NCI-H1930 (cell line): ENCODE measurements around the gene LPAR3.
"Not testable (repeated sequence)": the region's sequence is repeated elsewhere in the genome, so short reads cannot be mapped to it uniquely, and the experiment has no call there.

Experiments
- DNase-seq, 2 experiments: peaks; one replicate each; lab custom pipeline; 2025; lab: John Stamatoyannopoulos, UW

Gene LPAR3, protein sequence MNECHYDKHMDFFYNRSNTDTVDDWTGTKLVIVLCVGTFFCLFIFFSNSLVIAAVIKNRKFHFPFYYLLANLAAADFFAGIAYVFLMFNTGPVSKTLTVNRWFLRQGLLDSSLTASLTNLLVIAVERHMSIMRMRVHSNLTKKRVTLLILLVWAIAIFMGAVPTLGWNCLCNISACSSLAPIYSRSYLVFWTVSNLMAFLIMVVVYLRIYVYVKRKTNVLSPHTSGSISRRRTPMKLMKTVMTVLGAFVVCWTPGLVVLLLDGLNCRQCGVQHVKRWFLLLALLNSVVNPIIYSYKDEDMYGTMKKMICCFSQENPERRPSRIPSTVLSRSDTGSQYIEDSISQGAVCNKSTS

DNA sequence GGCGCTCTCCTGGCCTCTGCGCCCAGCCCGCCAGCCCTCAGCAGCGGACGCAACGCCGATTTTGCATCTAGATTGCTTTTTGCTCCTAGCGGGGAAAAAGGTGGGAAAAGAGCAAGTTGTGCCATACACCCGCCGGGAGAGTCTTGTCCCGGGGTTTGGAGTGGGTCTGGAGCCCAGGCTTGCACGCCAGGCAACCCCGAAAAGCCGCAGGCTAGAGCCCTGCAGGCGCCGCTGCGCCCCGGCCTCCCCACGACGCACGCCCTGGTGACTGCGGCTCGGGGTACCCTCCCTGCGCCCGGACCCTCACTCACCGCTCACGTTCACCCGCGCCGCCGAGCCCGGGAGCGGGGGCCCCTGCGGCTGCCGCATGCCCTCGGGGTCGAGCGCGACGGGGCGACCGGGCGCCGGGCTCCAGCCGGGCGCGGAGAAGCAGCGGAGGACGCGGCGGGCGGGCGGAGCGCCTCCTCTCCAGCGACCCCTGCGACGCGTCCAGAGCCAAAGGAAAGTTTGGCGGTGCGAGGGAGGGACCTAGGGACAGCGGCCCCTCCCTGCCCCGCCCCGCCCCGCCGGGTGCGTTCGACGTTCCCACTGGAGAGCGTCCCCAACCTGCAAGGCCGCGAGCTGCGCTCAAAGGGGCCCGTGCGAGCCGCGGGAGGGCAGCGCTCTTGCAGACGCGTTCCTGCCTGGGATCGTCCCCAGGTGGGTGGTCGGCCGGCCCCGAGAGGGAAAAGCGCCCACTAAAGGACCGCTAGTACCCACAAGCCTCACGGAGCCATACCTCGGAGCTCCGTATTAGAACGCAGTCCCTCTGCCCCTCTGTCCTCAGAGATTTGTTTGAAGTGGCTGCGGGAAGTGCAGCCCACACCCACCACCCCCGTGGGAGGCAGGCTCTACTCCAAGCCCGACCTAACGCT lies at the start of gene LPAR3:
Gene LPAR3 (minus strand): TSS at position 502 of the 914 bp plus-strand sequence. CDS start 27,086 bp downstream, outside the sequence.
- DNase-seq: peak in 1 of 2 experiments; percentile 14

DNA sequence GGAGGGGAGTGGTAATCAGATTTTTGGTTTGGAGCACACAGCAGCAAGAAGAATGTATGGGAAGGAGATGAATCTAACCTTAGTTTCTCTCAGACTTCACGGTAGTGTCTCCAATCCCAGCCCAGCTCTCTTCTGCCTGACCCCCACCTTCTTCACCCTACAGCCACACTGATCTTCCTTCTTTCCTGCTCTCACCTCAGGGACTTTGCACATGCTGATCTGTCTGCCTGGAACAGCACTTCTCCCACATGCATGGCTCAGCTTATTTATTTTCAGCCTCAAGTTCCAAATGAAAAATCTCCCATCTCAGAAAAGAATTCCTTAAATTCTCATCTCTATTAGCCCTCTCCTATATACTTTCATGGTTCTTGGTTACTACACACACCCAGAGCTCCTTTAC lies 48.8 kb upstream of the LPAR3 start:
- no peak for DNase-seq

DNA sequence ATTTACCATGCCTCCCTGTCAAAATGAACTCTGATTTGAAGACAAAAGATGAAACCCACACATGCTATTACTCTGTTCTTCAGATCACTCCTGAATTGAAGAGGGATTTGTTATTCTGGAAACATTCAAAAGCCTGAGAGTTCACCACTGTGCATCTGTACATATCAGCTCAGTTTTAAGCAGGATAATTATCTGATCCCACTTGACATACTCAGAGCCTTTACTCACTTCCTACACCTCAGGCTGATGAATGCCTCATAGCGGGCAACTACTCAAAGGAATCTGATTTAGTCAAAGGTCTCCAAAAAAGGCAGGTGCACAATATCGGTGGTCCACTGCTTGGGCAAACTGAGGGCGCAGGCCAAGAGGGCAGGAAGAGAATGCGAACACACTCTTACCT lies 47.5 kb upstream of the LPAR3 start:
- no peak for DNase-seq

DNA sequence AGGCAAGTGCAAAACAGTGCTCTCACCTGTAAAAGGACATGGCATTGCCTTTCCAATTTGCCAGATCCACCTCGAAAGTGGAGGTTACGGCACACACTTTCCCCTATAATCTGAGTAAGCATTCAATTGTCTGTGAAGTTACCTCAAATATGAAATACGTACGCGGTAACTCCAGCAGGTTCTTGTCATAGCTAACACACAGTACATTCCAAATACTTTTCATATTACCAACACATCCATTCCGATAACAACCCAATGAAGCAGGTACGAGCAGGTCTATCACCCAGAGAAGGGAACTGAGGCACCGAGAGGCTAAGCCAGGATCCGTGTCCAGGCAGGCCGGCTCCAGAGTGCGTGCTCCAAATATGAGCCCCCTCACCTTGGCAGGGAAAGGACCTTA lies 46.8 kb upstream of the LPAR3 start:
- DNase-seq: no peak

DNA sequence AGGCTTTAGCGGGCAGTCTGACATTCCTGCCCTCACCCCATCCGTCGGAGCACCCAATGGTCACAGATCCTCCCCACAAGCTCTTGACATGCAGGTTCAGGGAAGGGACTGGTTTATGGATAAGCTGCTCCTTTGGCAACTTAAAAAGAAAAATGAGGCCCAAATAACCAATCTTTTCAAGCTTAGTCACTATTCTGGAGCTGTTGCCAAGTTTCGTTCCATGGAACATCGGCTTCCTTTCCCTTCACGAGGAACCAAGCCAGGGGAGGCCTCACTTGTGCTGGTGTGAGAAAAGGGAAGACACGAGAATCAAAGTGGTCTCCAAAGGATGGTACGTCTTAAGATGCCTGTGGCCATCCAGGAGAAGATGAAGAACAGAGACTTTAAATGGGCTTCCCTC lies 46.1 kb upstream of the LPAR3 start:
- no peak for DNase-seq

DNA sequence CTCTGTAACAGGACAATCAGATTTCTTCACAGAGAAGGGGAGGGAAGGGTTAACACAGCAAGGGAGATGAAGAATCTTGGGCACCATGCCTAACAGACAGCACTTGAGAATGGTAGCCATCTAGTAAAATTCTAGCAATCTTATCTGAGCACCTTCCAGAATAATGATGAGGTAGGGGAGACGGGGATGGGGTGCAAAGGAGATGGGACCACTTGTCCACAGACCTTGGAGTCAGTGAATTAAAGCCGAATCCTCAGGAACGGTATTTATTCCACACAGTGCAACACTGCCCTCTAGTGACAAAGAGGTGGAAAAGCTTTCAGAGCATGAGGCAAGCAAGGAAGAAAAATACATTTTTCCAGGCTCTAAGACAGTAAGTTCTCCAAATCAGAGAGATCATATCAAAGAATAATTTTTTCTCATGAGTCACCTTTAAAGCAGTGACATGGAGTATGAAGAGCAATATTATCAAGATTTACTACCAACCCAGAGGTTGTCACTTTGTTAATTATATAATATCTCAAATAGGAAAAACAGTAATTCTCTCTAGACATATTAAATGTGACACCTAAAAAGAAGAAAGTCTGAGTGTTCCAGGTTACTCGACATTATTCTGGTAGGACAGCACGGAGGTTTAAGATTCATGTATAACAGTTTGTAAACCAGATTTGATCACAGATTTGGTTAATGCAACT lies 43.3 kb upstream of the LPAR3 start:
- peak; percentile 5 to 54 for DNase-seq

DNA sequence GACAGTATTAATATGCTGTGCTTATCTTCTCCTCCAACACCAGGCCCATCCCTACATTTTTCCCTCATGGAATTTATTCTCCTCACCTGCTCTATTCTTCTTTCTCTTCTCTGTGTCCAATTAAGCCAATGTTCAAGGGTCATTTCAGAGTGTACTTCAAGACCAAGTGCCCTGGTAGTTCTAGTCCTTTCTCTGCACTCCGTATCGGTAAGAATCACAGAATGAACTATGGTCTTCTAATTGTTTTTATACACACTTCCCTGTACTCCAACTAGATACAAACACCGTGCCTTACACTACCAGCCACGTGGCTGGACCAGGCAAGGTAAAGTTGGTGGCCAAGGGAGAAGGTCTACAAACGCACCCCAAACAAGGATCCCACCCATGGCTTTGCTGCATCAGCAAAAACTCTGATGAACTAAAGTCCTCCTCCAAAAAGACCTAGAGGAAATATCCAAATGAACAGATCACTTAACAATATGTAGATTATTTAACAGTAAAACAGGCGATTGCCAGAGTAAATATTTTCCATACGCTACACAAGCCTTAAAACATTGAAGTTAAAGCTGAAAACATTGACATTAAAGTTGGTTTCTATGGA lies 40.1 kb upstream of the LPAR3 start:
- no peak for DNase-seq

DNA sequence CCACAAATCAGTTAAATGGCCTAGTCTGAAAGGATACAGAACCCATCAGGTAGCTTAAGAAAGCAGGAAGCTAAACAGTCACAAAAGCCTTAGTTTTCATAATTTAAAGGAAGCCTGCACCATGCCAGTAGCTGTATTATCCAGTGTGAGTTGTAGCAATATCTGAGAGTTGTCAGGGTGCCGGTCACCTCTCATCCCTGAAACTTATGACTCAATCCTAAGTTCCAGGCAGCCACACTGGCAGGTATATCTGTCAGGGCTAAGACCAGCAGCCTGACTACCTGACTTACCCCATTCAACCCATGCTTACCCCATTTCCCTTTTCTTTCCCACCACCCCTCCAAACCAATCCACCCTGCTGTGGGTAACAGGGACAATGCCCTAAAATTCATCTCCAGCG lies 37.8 kb upstream of the LPAR3 start:
- no peak for DNase-seq

DNA sequence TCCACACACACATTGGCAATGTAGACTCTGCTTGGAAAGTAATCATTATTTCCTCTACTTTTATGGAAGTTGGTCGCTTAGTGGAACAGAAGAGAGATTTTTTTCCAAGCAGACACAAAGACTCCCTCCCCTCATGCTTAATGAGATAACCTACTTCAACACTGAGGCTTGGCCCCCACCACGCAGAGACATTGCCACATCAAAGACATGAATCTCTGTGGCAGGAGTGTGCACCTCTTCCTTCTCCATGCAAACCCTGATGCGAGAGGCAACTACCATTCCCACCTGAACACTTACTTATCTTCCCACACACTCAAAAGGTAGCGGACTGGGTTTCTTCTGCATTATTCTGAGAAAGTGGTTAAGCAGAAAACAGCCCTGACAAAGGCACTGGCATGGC lies 37.3 kb upstream of the LPAR3 start:
- no peak for DNase-seq

DNA sequence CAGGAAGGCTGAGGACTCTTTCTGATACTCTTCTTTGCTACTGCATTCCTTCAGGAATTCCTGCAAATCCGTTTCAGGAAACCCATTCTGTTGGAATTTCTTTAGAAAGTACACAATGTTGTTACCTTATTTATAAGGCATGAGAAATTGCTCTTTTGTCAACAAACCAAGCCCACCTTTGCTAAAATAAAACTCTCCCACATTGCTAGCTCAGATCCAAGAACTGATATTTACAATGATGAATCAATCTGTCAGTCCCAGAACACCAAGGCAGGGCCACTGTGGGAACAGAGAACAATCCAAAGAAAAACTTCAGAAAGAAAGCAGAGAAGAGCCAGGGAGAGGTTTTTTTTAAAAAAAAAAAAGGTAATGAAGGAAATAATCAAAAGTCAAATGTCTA lies 36.6 kb upstream of the LPAR3 start:
- DNase-seq: no peak

DNA sequence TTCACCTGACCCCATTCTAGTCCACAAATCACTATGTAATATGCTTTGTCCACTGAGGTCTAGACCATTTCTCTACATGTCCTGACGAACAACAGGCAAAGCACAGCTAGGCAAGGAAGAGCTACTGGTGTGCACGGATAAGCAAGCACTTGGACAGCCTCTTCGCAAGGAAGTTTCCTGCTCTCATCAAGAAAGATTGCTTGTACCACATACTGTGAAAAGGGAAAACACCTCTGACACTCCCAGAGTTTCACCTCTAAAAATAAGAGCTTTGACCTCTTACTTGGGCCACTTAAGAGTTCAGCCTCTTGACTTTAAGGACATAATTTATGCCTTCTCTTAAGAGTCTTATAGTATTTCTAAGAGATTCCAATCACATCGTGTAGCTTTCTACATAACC lies 36.0 kb upstream of the LPAR3 start:
- DNase-seq: no peak

DNA sequence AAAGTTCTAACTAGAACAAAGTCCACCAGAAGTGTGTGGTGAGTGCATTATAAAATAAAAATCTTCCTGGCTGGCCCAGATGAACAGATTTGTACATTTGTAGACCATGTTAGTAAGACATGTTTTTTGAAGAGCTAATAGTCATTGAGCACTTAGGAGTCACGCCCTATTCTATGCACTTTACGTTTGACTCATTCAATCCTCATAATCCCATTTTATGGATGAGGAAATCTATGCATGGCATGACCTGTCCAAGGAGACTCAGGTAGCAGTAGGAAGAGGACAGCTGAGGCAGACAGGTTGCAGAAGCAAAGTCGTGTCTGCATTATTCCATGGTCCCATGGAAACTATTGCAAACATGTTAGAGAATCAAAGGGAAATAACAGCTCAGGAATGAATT lies 30.3 kb upstream of the LPAR3 start:
- no peak for DNase-seq

DNA sequence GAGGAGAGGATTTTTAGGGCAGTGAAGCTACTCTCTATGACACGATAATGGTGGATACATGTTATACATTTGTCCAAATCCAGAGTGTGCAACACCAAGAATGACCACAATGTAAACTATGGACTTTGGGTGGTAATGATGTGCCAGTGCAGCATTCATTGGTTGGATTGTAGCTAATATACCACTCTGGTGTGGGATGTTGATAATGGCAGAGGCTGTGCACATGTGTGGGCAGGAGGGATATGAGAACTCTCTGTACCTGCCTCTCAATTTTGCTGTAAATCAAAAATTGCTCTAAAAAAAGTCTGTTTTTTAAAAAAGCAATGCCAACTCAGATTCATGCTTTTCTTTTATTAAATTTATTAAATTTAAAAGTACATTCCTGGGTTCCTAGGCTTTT lies 27.2 kb upstream of the LPAR3 start:
- DNase-seq: no peak

DNA sequence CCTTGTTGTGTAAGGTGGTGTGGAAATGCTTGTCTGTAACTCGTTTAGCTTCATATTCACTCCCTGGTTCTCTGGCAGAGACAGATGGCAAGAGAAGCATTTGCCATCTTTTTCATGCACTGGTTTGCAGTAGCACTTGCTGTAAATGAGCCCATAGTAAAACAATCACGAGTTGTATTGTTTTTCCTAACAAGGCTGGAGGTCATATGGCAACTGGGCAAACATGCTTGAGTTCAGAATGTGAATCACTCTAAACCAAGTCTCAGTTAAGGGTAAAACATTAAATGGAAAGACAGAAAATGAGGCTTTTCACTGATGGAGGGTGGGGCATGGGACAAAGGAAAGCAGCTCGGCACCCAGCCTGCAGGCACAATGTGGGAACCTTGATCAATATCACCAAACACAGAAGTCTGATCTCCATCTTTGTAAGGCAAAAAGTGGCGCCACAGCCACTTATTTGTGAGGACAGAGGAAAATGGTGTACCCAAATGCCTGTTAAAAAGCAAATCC lies 26.5 kb upstream of the LPAR3 start:
- DNase-seq: no peak

DNA sequence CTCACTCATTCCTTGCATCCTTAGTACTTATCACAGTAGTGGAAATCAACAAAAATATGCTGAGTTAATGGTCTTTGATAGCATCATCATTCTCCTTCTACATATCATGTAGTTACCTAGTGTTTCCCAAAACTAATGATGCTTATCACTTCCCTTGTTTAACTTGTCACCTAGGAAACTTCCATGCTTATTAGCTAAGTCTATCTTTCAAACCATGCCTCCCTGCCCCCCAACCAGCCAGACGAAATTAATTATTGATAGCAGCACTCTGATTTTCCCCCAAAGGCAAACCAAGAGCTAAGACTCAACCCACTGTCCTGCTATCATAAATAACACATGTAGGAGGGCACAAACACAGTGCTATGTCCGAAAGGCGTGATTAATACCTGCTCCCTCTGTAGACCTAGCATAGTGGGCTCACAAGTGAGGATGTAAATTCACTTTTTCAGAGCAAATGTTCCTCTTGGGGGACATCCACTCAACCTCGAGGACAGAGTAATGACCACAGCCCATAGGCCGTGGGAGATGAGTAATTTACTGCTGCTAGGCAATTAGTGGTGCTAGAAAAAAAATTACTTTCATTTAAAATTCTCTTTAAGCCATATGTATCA lies 25.8 kb upstream of the LPAR3 start:
- no peak for DNase-seq

DNA sequence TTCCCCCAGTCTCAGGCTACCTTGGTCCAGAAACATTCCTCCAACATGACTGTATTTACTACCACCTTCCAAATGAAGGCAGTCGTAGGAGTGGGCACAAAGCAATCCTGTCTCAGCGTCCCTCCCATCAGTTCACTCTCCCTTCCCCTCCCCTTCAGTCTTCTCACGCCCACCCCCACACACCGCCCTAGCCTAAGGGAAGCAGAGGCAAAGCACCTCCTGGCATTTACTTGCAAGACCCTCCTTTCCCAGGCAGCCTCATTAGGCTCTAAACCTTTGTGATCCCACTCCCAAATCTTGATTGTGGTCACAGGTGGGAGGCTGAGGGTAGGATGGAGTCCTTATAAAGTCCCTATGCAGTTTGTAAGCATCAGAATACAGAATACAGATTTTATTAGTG lies 23.9 kb upstream of the LPAR3 start:
- DNase-seq: no peak

DNA sequence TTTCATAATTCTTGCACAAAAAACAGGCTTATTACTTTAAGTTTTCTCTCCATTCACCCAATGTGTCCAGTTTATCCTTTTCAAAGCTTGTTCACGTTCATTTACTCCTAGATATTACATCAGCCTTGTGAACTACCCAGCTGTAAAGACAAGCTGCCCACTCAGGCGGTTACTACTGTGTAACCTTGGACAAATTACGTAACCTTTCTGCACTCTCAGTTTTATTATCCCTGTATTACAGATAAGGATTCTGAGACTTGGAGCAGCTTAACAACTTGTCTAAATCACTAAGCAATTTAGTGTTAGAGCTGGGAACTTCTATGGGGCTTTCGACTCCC lies 20.5 kb upstream of the LPAR3 start:
- no peak for DNase-seq

DNA sequence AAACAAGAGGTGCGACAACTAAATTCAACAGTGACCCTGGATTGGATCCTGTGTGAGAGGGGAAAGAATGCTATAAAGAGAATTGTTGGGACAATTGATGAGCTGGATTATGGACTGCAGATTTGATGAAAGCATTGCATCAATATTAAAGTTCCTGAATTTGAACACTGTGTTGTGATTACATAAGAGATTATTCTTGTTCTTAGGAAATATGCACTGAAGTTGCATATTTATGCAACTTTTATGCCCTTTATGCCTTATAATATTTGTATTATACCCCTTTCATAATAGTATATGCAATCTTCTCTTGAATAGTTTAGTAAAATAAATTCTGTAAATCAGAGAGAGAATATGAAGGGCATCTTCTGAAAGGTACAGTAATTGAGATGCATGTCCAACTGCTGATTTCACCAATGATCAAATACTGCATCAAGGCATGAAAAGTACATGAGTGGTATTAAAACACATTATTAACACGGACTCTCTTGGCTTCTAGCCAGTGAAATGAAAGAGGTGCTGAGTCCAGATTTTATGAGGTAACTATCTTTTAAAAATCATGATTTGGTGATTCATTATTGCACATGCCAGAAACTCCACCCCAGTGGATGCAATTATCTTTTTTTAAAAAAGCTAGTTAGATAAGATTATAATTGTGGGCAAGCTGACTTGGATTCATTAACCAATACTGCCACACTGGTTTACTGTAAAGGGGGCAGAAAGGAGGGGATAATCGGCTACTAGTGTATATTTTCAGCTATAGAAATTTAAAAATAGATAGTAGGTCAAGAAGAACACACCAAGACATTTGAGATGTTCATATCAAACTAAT lies 19.9 kb upstream of the LPAR3 start:
- DNase-seq: no peak

DNA sequence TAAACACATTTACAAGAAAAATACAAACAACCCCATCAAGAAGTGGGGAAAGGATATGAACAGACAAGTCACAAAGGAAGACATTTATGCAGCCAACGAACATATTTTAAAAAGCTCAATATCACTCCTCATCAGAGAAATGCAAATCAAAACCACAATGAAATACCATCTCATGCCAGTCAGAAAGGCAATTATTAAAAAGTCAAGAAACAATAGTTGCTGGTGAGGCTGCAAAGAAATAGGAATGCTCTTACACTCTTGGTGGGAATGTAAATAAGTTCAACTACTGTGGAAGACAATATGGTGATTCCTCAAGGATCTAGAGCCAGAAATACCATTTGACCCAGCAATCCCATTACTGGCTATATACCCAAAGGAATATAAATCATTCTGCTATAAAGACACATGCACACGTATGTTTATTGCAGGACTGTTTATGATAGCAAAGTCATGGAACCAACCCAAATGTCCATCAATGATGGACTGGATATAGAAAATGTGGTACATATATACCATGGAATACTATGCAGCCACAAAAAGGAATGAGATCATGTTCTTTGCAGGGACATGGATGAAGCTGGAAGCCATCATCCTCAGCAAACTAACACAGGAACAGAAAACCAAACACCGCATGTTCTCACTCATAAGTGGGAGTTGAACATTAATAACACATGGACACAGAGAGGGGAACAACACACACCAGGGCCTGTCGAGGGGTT lies 15.9 kb upstream of the LPAR3 start:
- DNase-seq: not testable (repeated sequence)
